GM19397 (cell line): ENCODE data around the gene CYP3A4.
"Not testable (repeated sequence)": the region's sequence is repeated elsewhere in the genome, so short reads cannot be mapped to it uniquely, and the experiment has no call there.

Experiments
- ATAC-seq: cut with Tn5 transposase; IDR thresholded peaks from one replicate; pipeline ENCODE4 v1.9.1; 2021; ENCODE audit warnings: mild to moderate bottlenecking, moderate library complexity; ENCODE audit not compliant: unreplicated experiment

The CYP3A4 gene

DNA sequence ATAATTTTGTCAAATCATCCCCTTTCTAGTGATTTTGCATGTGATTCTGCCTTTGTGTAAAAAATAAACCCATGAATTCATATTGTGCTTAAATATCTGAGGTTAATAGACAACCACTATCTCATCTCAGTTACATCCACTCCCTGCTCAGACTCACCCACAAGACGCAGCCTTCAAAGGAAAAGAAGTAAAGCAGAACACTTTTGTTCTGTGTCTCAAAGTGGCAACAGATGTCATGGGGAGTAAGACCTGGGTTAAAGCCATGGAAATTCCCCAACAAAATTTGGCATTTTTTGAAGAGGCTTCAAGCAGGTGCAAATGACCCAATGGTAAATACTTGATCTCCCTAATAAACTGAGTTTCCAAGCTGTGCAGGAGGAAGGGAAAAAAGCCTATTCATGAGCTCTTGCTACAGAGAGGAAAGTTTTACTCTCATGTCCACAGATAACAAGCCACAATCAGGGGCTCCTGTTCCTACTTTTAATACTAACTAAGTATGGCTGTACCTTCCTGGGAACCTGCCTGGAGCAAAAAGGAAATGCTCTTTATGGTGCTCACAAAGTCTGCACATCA is 53.7 kb downstream of the CYP3A4 start:
- no peak for ATAC-seq

DNA sequence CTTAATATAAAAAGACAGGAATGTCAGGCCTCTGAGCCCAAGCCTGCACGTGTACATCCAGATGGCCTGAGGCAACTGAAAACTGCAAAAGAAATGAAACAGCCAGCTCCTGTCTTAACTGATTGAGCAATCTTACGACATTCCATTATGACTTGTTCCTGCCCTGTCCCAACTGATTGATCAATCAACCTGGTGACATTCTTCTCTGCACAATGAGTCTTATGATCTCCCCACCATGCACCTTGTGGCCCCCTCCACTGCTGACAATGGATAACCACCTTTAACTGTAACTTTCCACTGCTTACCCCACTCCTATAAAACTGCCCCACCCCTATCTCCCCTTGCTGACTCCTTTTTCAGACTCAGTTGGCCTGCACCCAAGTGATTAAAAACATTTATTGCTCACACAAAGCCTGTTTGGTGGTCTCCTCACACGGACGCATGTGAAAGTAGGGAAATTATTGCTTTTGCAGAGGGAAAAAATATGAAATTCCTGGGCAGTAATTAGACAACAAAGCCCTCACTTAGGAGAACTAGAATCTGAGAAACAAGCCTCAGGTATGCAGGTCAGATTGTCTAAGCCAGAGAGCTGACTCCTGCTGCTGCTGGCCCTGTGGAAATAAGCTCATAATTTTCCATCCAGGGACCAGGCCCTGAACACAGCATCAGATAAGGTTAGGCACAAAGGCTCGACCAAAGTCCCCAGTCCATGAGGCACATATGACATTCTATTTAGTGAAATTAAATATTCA is 54.3 kb downstream of the CYP3A4 start:
- no peak for ATAC-seq

DNA sequence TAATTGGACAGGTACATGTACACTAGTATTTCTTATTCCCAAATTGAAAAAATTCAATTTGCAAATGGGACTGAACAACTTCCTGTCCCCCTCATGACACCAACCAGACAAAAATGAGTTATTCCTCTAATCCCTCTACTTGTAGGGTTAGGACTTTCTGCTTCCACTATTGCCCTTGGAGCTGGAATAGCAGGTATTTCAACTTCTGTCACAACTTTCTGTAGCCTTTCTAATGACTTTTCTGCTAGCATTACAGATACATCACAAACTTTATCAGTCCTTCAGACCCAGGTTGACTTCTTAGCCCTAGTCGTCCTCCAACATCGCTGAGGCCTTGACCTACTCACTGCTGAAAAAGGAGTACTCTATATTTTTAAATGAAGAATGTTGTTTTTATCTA is 55.4 kb downstream of the CYP3A4 start:
- ATAC-seq, result no peak

DNA sequence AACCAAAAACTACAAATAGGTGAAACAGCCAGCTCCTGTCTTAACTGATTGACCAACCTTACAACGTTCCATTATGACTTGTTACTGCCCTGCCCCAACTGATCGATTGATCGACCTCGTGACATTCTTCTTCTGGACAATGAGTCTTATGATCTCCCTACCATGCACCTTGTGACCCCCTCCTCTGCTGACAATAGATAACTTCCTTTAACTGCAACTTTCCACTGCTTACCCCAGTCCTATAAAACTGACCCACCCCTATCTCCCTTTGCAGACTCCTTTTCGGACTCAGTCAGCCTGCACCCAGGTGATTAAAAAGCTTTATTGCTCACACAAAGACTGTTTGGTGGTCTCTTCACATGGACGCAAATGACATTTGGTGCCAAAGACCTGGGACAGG is 60.8 kb downstream of the CYP3A4 start:
- not testable (repeated sequence) for ATAC-seq

DNA sequence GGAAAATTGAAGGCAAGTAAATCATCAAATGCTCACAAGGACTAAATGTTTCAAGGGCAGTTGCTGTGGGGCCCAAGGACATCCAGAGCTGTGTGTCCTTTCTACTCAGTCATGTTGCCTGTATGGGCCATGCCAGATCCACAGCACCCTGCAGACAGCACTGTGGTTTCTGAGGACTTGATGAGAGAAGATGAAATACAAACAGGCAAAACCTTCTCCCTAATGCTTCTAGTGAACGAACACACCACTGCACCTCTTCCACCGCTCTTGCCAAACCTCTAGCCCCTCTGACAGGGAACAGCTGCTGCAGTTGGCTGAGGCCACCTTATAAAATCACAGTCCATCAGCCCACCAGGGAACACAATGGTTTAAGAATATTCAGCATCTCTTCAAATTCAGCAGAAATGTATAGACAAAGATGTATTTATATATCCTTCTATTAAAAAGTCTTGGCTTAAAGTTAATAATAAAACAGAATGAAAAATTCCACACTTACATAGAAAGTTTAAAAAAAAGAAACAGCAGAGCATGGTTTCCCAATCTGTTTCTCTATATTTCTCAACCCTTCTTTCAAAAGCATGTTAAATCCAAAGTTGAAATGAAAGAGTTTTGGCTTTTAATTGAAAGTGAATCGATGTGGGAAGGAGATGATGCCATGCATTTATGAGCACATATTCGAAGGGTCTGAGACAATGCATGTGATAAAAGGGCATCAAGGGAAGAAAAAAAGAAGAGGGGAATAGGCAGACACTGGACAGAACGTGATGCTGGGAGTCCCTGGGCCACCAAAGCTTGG is 63.0 kb downstream of the CYP3A4 start:
- ATAC-seq, result no peak

- no peak for ATAC-seq
Observed at GRCh38 chr7:99719996-99720769, 63.8 kb downstream of the CYP3A4 start.

GRCh38 chr7:99713995-99714570 is 69.9 kb downstream of the CYP3A4 start:
- ATAC-seq, result no peak

- ATAC-seq, result no peak
Observed at GRCh38 chr7:99709838-99710578, 74.0 kb downstream of the CYP3A4 start.

DNA sequence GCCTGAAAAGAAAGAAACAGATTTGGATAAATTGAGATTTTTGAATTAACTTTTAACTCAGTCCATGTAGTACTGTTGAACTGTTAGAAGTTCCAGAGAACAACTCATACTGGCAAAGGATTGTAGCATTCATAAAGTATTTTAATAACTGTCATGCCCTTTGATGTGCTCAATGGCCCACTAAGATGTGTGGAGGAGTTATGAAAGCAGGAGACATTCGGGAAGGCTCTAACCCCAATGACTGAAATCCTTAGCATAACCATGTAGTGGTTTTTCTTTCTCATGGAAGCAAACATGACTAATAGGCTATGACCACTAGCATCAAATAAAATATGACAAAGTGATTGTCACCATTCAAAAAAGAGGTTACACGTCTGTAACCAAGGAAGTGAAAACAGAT is 74.7 kb downstream of the CYP3A4 start:
- ATAC-seq, result no peak

- ATAC-seq, result no peak
Observed at GRCh38 chr7:99707096-99707495, 76.9 kb downstream of the CYP3A4 start.
